ENCODE measurements around the gene ERGIC1. TPM values are rescaled to one million over a fixed set of nuclear protein-coding genes. Genes with fewer than 3 reads are reported as not detected.

ERGIC1 gene
- total RNA-seq, 1 donor from 2014 or later, result 184 TPM

GRCh38 chr5:172834415-172835289 is 601 bp downstream of the ERGIC1 start:
- H3K36me3 ChIP-seq, result peaks cover 0 to 2% of the 10 kb centered on the region in 2 donors
- no peak for DNase-seq (ENCODE audit: low spot score in 2 of 2)
- no peaks in the 10 kb centered on the region for H3K9me3 ChIP-seq
- H3K27ac ChIP-seq, result peak overlapping the region; percentile 86 to 89
- intact Hi-C loops (cut with DNase I), result loop anchor here (1.0 to 2.0 kb wide), 3 partner anchors 21 to 62 kb away; no protein-coding TSS in a partner anchor
- peaks cover 0 to 34% of the 10 kb centered on the region in 2 donors for H3K4me1 ChIP-seq
- peak overlapping the region; percentile 81 to 95 for H3K4me3 ChIP-seq
- no peak for TF ChIP-seq CTCF (IDR thresholded peaks at IDR 0.05)
- H3K27me3 ChIP-seq, result no peaks in the 10 kb centered on the region

- intact Hi-C loops (cut with DNase I), result loop anchor here (2.0 kb wide), 2 partner anchors 41 to 63 kb away; no protein-coding TSS in a partner anchor
- no peak for DNase-seq (ENCODE audit: low spot score in 2 of 2)
- H3K4me1 ChIP-seq, result peaks cover 6 to 42% of the 10 kb centered on the region in 2 donors
Measured at GRCh38 chr5:172835290-172835993, 1.4 kb downstream of the ERGIC1 start.

GRCh38 chr5:172835994-172836356 is 1.9 kb downstream of the ERGIC1 start:
- H3K27me3 ChIP-seq, result no peaks in the 10 kb centered on the region
- peaks cover 6 to 48% of the 10 kb centered on the region in 2 donors for H3K4me1 ChIP-seq
- peak overlapping the region; percentile 86 to 89 for H3K27ac ChIP-seq
- H3K4me3 ChIP-seq, result peak overlapping the region; percentile 81 to 95
- peaks cover 2% of the 10 kb centered on the region in 2 donors for H3K36me3 ChIP-seq
- H3K9me3 ChIP-seq, result no peaks in the 10 kb centered on the region
- intact Hi-C loops (cut with DNase I), result loop anchor here (2.0 kb wide), 2 partner anchors 41 to 63 kb away; no protein-coding TSS in a partner anchor
- TF ChIP-seq CTCF (IDR thresholded peaks at IDR 0.05), result no peak
- DNase-seq (ENCODE audit: low spot score in 2 of 2), result no peak

More at GRCh38 chr5:172835290-172835993, 1.4 kb downstream of the ERGIC1 start:
- H3K27me3 ChIP-seq, result no peaks in the 10 kb centered on the region
- H3K27ac ChIP-seq, result peak overlapping the region; percentile 86 to 89
- peaks cover 0 to 2% of the 10 kb centered on the region in 2 donors for H3K36me3 ChIP-seq
- TF ChIP-seq CTCF (IDR thresholded peaks at IDR 0.05), result no peak
- H3K9me3 ChIP-seq, result no peaks in the 10 kb centered on the region
- peak overlapping the region; percentile 81 to 95 for H3K4me3 ChIP-seq

- H3K4me3 ChIP-seq, result peak overlapping the region in 1 of 2 donors; percentile 9
- H3K9me3 ChIP-seq, result no peaks in the 10 kb centered on the region
- TF ChIP-seq CTCF (IDR thresholded peaks at IDR 0.05), result no peak
- intact Hi-C loops (cut with DNase I), result no loop called here
- peaks cover 6 to 52% of the 10 kb centered on the region in 2 donors for H3K4me1 ChIP-seq
- DNase-seq (ENCODE audit: low spot score in 2 of 2), result no peak
- peaks cover 2 to 8% of the 10 kb centered on the region in 2 donors for H3K36me3 ChIP-seq
- no peaks in the 10 kb centered on the region for H3K27me3 ChIP-seq
- peak overlapping the region; percentile 50 to 86 for H3K27ac ChIP-seq
Measured at GRCh38 chr5:172837640-172838039, 3.6 kb downstream of the ERGIC1 start.

GRCh38 chr5:172838151-172838875 is 4.3 kb downstream of the ERGIC1 start:
- TF ChIP-seq CTCF (IDR thresholded peaks at IDR 0.05), result no peak
- Histone ChIP-seq H3K27me3 (no peaks in the 10 kb centered on the region), H3K9me3 (no peaks in the 10 kb centered on the region), H3K27ac (peak overlapping the region; percentile 2 to 86), H3K4me1 (peaks cover 6 to 52% of the 10 kb centered on the region in 2 donors), H3K4me3 (no peak overlapping the region), H3K36me3 (peaks cover 2 to 9% of the 10 kb centered on the region in 2 donors)
- intact Hi-C loops (cut with DNase I), result no loop called here
- no peak for DNase-seq (ENCODE audit: low spot score in 2 of 2)
